Mesodermal cell (in vitro differentiated cells): ENCODE results near the gene NFIX.

ENCODE experiments used
- H3K27ac ChIP-seq: 2 replicates; pipeline ENCODE4 v1.7.0; 2013; ENCODE audit warnings: mild to moderate bottlenecking, low read depth, low read length, moderate library complexity; ENCODE audit not compliant: severe bottlenecking
- H3K36me3 ChIP-seq: 2 replicates; pipeline ENCODE4 v1.7.1; 2013; ENCODE audit warnings: mild to moderate bottlenecking, low read length, moderate library complexity; ENCODE audit not compliant: control insufficient read depth, insufficient read depth
- H3K4me1 ChIP-seq: one replicate; pipeline ENCODE4 v1.7.1; 2013; ENCODE audit warnings: mild to moderate bottlenecking, low read length; ENCODE audit not compliant: insufficient read depth, control insufficient read depth, poor library complexity, severe bottlenecking
- H3K4me3 ChIP-seq: 2 replicates; pipeline ENCODE4 v1.7.0; 2013; ENCODE audit warnings: low read length, control low read depth, mild to moderate bottlenecking; ENCODE audit not compliant: insufficient read depth, poor library complexity, severe bottlenecking; ENCODE audit errors: extremely low read depth
- H3K9me3 ChIP-seq: 2 replicates; pipeline ENCODE4 v1.7.1; 2013; ENCODE audit warnings: mild to moderate bottlenecking, low read length, moderate library complexity; ENCODE audit not compliant: control insufficient read depth
- WGBS, 2 experiments: methylation state at CpG; one replicate each; pipeline ENCODE4 v1.1.5; 2013; ENCODE audit warnings: missing lambda C conversion rate in 2 of 2; ENCODE audit not compliant: insufficient coverage in 2 of 2; 5-methylcytosine and 5-hydroxymethylcytosine counted together

NFIX gene

DNA sequence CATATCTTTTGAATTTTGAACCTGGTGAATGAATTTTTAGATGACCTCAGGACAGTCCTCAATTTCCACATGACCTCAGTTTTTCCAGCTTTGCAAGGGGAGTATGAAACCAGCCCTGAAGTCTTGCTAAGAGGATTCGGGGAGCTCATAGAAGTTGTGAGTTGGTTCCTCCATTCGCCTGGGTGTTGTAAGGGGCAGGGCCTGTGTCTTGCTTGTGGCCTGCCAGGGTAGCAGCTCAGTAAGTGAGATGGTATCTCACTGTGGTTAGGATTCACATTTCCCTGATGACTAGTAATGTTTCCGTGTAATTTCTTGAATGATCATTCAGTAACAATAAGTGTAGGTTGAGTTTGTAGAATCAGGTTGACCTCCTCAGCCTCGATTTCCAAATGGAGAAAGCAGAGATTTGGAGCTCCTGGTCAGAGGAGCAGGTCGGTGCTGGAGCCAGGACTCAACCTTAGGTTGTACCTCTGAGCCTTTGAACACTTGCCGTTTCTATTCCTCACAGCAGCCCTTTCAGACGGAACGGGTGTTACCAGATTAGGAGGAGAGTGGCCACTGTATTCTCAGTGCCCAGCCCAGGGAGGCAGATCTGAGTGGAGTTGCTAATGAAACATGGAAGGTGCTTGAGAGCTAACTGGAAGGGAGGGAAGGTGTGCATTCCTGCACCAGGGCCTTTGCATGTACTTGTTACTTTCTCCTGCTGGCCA is 137.4 kb downstream of the NFIX start:
- 96 to 98% methylated on average over 6 to 8 of the region's 8 CpGs for WGBS, 2 experiments
- no peak overlapping the region for H3K4me3 ChIP-seq

DNA sequence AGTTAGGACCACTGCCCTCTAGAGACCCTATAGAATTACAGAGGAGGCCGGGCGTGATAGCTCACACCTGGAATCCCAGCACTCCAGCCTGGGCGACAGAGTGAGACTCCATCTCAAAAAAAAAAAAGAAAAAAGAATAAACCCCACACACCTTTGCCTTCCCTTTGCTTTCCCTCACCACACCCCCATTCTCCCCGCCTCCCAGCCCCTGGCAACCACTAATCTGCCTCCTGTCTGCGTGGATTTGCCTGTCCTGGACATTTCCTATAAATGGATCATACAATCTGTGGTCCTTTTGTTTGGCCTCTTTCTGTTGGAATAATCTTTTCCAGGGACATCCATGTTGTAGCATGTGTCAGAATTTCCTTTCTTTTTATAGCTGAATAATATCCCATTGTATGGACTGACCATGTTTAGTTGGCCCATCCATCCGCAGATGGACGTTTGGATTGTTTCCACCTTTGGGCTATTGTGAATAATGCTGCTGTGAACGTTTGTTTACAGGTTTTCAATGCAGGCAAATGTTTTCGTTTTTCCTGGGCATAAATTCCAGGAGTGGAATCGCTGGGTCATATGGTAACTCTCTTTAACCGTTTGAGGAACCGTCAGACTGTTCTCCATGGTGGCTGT is 138.1 kb downstream of the NFIX start:
- H3K9me3 ChIP-seq: no peaks in the 10 kb centered on the region
- no peaks in the 10 kb centered on the region for H3K4me1 ChIP-seq
- peaks cover 76% of the 10 kb centered on the region for H3K36me3 ChIP-seq
- H3K27ac ChIP-seq: no peak overlapping the region
- 92 to 93% methylated on average over 10 to 11 of the region's 12 CpGs for WGBS, 2 experiments
- no peak overlapping the region for H3K4me3 ChIP-seq

More for the DNA sequence above, 137.4 kb downstream of the NFIX start:
- Histone ChIP-seq H3K36me3 (peaks cover 80% of the 10 kb centered on the region), H3K4me1 (no peaks in the 10 kb centered on the region), H3K27ac (no peak overlapping the region), H3K9me3 (no peaks in the 10 kb centered on the region)

DNA sequence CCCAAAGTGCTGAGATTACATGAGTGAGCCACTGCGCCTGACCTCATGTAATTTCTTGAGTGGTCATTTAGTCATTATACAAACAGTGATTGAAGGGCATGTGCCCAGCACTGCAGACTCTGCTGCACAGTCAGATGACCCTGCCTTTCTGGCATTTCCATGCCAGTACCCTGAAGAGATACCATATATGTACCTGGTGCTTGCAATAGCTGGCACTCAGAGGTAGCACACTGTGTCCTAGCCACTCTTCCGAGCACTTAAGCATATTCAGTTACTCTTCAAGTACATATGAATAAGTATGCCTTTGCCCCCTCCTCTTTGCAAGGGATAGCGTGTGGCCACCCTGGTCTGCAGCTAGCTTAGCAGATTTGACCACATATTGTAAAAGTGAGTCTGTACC is 139.4 kb downstream of the NFIX start:
- WGBS, 2 experiments: 100% methylated on average over 2 of the region's 3 CpGs

DNA sequence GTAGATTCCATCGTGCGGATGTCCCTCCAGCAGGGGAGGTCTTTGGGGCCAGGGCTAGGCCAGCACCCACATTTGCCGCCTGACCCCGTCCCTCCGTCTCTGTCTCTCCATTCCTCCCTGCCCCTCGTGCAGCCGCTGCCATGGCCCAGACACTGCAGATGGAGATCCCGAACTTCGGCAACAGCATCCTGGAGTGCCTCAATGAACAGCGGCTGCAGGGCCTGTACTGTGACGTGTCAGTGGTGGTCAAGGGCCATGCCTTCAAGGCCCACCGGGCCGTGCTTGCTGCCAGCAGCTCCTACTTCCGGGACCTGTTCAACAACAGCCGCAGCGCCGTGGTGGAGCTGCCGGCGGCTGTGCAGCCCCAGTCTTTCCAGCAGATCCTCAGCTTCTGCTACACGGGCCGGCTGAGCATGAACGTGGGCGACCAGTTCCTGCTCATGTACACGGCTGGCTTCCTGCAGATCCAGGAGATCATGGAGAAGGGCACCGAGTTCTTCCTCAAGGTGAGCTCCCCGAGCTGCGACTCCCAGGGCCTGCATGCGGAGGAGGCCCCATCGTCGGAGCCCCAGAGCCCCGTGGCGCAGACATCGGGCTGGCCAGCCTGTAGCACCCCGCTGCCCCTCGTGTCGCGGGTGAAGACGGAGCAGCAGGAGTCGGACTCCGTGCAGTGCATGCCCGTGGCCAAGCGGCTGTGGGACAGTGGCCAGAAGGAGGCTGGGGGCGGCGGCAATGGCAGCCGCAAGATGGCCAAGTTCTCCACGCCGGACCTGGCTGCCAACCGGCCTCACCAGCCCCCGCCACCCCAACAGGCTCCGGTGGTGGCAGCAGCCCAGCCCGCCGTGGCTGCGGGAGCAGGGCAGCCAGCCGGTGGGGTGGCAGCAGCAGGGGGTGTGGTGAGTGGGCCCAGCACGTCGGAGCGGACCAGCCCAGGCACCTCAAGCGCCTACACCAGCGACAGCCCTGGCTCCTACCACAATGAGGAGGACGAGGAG is 140.1 kb downstream of the NFIX start:
- no peaks in the 10 kb centered on the region for H3K9me3 ChIP-seq
- no peak overlapping the region for H3K4me3 ChIP-seq
- H3K4me1 ChIP-seq: no peaks in the 10 kb centered on the region
- 96 to 97% methylated on average over 49 to 59 of the region's 60 CpGs for WGBS, 2 experiments
- H3K27ac ChIP-seq: no peak overlapping the region
- H3K36me3 ChIP-seq: peaks cover 73% of the 10 kb centered on the region

More for the DNA sequence above, 139.4 kb downstream of the NFIX start:
- H3K27ac ChIP-seq: no peak overlapping the region
- no peaks in the 10 kb centered on the region for H3K4me1 ChIP-seq
- peaks cover 72% of the 10 kb centered on the region for H3K36me3 ChIP-seq
- no peak overlapping the region for H3K4me3 ChIP-seq
- H3K9me3 ChIP-seq: no peaks in the 10 kb centered on the region

DNA sequence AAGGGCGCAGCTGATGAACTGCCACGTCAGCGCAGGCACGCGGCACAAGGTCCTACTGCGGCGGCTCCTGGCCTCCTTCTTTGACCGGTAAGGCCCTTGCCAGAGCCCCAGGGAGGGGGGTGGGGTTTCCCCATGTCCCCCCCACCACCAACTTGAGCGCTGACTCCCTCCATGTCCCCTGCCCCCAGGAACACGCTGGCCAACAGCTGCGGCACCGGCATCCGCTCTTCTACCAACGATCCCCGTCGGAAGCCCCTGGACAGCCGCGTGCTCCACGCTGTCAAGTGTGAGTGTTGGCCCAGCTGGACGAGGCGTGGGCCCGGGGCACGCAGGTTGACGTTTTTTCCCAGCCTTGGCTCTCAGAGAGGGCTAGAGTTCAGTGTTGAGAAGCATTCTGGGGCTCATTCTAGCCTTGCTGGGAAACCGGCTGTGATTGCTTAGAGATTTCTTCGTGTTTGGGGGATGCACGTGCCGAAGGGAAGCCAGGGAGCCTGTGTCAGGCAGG is 142.1 kb downstream of the NFIX start:
- H3K36me3 ChIP-seq: peaks cover 71% of the 10 kb centered on the region
- no peaks in the 10 kb centered on the region for H3K4me1 ChIP-seq
- no peaks in the 10 kb centered on the region for H3K9me3 ChIP-seq
- H3K27ac ChIP-seq: no peak overlapping the region
- H3K4me3 ChIP-seq: no peak overlapping the region
- 97 to 98% methylated on average over 18 to 26 of the region's 28 CpGs for WGBS, 2 experiments

DNA sequence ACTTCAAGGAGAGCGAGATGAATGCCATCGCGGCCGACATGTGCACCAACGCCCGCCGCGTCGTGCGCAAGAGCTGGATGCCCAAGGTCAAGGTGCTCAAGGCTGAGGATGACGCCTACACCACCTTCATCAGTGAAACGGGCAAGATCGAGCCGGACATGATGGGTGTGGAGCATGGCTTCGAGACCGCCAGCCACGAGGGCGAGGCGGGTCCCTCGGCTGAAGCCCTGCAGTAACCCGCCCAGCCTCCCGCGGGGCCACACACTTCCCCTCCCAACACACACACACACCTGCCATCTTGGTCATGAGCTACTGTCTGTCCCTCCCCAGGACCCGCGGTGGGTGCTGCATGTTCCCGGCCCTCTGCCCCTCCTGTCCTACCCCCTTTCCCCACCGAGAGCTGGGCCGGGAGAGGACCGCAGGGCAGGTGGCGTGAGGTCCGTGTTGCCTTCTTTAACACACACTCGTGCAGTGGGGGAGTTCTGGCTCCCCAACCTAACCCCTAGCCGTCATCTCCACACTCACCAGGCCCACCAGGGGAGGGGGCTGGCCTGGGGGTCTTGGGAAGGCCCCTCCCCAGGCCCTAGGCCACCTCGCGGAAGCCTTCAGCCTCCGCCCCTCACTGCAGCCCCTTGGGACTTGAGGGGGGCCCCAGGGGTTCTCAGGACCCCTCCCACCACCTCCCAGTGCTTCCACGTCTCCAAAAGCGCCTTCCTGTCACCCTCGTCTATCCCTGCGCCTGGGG is 143.1 kb downstream of the NFIX start:
- no peak overlapping the region for H3K27ac ChIP-seq
- H3K4me1 ChIP-seq: no peaks in the 10 kb centered on the region
- WGBS, 2 experiments: 95 to 96% methylated on average over 26 to 37 of the region's 40 CpGs
- H3K4me3 ChIP-seq: no peak overlapping the region
- H3K9me3 ChIP-seq: no peaks in the 10 kb centered on the region
- H3K36me3 ChIP-seq: peaks cover 61% of the 10 kb centered on the region

DNA sequence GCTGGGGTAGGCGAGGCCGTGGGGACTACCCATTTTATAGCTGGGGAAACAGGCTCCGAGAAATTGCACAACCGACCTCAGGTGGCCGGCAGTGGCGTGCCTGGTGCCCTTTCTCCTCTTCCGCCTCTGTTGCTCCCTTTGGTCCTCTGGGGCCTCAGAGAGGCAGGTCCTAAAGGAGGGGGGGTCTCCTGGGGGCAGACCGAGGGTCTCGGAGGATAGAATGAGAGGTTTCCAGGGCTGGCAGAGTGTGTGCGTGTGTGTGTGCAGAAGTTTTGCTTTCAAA is 143.6 kb downstream of the NFIX start:
- WGBS, 2 experiments: 85 to 93% methylated on average over 4 to 7 of the region's 10 CpGs
- Histone ChIP-seq H3K36me3 (peaks cover 59% of the 10 kb centered on the region), H3K27ac (no peak overlapping the region)

DNA sequence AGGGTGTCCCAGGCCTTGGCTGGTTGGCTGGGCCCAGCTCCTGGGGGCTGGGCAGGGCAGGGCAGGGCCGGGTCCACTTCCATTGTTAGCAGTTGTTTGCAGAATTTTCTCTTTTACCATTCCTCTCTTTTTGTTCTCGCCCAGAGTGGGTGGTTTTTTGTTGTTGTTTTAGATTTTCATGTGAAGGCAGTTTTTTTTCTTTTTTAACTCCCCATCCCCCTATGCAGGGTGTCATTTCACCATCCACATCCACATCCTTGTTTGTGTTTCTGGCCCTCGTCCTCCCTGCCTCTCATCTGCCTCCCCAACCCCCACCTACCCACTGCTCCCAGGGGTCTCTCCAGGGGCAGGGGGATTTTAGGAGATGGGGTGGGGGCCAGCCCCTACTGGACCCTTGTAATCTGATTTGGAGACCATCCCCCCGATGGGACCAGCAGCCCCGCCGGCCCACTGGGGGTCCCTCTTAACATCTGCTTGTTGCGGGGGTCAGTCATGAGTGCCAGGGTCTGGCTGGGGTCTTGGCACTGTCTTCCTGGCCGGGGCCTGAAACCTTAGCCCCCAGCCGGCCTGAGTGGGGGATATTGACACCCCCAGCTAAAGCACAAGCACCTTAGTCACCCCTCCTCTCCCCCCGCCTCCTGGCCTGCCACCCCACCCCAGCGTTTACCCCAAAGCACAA is 144.5 kb downstream of the NFIX start:
- Histone ChIP-seq H3K4me3 (no peak overlapping the region), H3K9me3 (no peaks in the 10 kb centered on the region), H3K36me3 (peaks cover 58% of the 10 kb centered on the region), H3K4me1 (no peaks in the 10 kb centered on the region), H3K27ac (no peak overlapping the region)
- 90 to 100% methylated on average over 3 to 5 of the region's 11 CpGs for WGBS, 2 experiments

More for the DNA sequence above, 143.6 kb downstream of the NFIX start:
- Histone ChIP-seq H3K9me3 (no peaks in the 10 kb centered on the region), H3K4me3 (no peak overlapping the region), H3K4me1 (no peaks in the 10 kb centered on the region)

DNA sequence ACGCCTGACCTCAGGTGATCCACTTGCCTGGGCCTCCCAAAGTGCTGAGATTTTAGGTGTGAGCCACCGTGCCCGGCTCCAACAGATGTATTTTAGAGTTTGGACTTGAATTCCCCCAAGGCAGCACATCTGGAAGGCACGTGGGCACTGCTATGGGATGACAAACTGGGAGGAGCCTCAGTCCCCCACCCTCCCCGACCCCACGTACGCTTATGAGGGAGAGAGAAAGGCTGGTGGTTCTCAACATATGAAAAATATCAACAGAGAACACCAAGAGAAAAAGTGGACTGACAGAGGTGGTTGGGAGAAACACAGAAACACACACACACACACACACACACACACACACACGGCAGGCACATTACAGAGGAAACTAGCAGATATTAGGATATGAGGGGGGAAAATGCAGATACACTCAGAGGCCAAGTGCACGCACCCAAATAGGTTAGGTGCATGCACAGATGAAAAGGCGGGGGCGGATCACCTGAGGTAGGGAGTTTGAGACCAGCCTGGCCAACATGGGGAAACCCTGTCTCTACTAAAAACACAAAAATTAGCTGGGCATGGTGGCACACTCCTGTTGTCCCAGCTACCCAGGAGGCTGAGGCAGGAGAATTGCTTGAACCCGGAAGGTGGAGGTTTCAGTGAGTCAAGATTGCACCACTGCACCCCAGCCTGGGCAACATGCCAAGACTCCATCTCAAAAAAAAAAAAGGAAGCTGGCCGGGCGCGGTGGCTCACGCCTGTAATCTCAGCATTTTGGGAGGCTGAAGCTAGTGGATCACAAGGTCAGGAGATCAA is 151.7 kb downstream of the NFIX start:
- H3K4me3 ChIP-seq: no peak overlapping the region
- no peaks in the 10 kb centered on the region for H3K9me3 ChIP-seq
- H3K27ac ChIP-seq: no peak overlapping the region
- peaks cover 11% of the 10 kb centered on the region for H3K36me3 ChIP-seq
- 90 to 94% methylated on average over 7 to 8 of the region's 16 CpGs for WGBS, 2 experiments
- H3K4me1 ChIP-seq: no peaks in the 10 kb centered on the region
